ENCODE results near the gene WDR45B. TPM values are rescaled to one million over a fixed set of nuclear protein-coding genes. Genes with fewer than 3 reads are reported as not detected.
A peak's percentile ranks its signal among the peaks of the same experiment; 100 is the strongest.
"Not testable (repeated sequence)": the region's sequence is repeated elsewhere in the genome, so short reads cannot be mapped to it uniquely, and the experiment has no call there.

WDR45B gene
- total RNA-seq, 4 donors from 2014 or later: 57.3 to 81.4 (median 74.4) TPM

DNA sequence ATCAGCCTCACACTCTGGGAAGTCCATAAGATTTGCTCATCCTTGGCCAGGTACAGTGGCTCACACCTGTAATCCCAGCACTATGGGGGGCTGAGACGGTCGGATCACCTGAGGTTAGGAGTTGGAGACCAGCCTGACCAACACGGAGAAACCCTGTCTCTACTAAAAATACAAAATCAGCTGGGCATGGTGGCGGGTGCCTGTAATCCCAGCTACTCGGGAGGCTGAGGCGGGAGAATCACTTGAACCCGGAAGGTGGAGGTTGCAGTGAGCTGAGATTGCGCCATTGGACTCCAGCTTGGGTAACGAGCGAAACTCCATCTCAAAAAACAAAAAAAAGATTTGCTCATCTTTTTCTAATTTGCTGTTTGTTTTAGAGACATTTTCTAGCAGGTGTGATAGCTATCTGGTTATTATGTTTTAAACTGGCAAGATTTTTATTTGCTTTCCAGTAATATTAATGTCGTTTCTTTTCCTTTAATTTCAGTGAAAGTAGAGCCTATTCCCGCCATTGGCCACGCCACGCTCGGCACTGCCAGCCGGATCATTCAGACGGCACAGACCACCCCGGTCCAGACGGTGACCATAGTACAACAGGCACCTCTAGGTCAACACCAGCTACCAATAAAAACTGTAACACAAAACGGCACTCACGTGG lies 61.5 kb downstream of the WDR45B start:
- H3K9me3 ChIP-seq: no peaks in the 10 kb centered on the region
- no peak for TF ChIP-seq POLR2AphosphoS5 (IDR thresholded peaks at IDR 0.05)
- no peak for TF ChIP-seq POLR2A (IDR thresholded peaks at IDR 0.05; ENCODE audit: low read depth)
- H3K27me3 ChIP-seq: no peaks in the 10 kb centered on the region
- no peak overlapping the region for H3K4me3 ChIP-seq
- intact Hi-C loops (cut with DNase I): no loop called here
- peaks cover 16 to 63% (median 59%) of the 10 kb centered on the region in 4 donors for H3K36me3 ChIP-seq
- WGBS: 89% methylated on average over 21 of the region's 21 CpGs
- DNase-seq (ENCODE audit: extremely low spot score): no peak
- H3K27ac ChIP-seq (replicated peaks in 1 of 4): no peak overlapping the region
- H3K4me1 ChIP-seq: peaks cover 13 to 27% (median 18%) of the 10 kb centered on the region in 4 donors

- H3K27me3 ChIP-seq; intact Hi-C loops (cut with DNase I); H3K9me3 ChIP-seq; H3K4me3 ChIP-seq; DNase-seq (ENCODE audit: extremely low spot score): not testable (repeated sequence)
- Histone ChIP-seq H3K36me3 (peaks cover 16 to 63% (median 59%) of the 10 kb centered on the region in 4 donors), H3K27ac (replicated peaks in 1 of 4) (peak overlapping the region in 3 of 4 donors; percentile 35 to 55 (median 41)), H3K4me1 (peaks cover 7 to 22% (median 12%) of the 10 kb centered on the region in 4 donors)
- 91% methylated on average over 21 of the region's 23 CpGs for WGBS
These were observed 62.2 kb downstream of the WDR45B start for GRCh38 chr17:82585935-82586575.

- intact Hi-C loops (cut with DNase I): no loop called here
- H3K27ac ChIP-seq (replicated peaks in 1 of 4): no peak overlapping the region
These were observed 64.5 kb downstream of the WDR45B start for GRCh38 chr17:82583720-82584234.

GRCh38 chr17:82582709-82583108 lies 65.5 kb downstream of the WDR45B start:
- peak overlapping the region in 2 of 4 donors; percentile 17 to 28 for H3K27ac ChIP-seq (replicated peaks in 1 of 4)
- intact Hi-C loops (cut with DNase I): no loop called here
- WGBS: 85% methylated on average over 11 of the region's 11 CpGs
- no peak for TF ChIP-seq EP300 (IDR thresholded peaks at IDR 0.05)
- no peak for TF ChIP-seq CTCF (IDR thresholded peaks at IDR 0.05)
- TF ChIP-seq POLR2AphosphoS5 (IDR thresholded peaks at IDR 0.05): no peak
- TF ChIP-seq POLR2A (IDR thresholded peaks at IDR 0.05; ENCODE audit: low read depth): no peak
- H3K4me1 ChIP-seq: peaks cover 0 to 14% (median 11%) of the 10 kb centered on the region in 4 donors
- no peaks in the 10 kb centered on the region for H3K9me3 ChIP-seq
- H3K4me3 ChIP-seq: no peak overlapping the region
- no peaks in the 10 kb centered on the region for H3K27me3 ChIP-seq
- H3K36me3 ChIP-seq: peaks cover 16 to 67% (median 54%) of the 10 kb centered on the region in 4 donors
- no peak for DNase-seq (ENCODE audit: extremely low spot score)

More at GRCh38 chr17:82583720-82584234, 64.5 kb downstream of the WDR45B start:
- no peak for TF ChIP-seq CTCF (IDR thresholded peaks at IDR 0.05)
- TF ChIP-seq EP300 (IDR thresholded peaks at IDR 0.05): no peak
- TF ChIP-seq POLR2AphosphoS5 (IDR thresholded peaks at IDR 0.05): no peak
- TF ChIP-seq POLR2A (IDR thresholded peaks at IDR 0.05; ENCODE audit: low read depth): no peak
- DNase-seq (ENCODE audit: extremely low spot score): no peak
- 93% methylated on average over 25 of the region's 28 CpGs for WGBS
- Histone ChIP-seq H3K4me1 (peaks cover 0 to 14% (median 7%) of the 10 kb centered on the region in 4 donors), H3K4me3 (no peak overlapping the region), H3K27me3 (no peaks in the 10 kb centered on the region), H3K9me3 (no peaks in the 10 kb centered on the region), H3K36me3 (peaks cover 16 to 63% (median 61%) of the 10 kb centered on the region in 4 donors)

- Histone ChIP-seq H3K4me1 (peaks cover 0 to 14% (median 11%) of the 10 kb centered on the region in 4 donors), H3K27me3 (no peaks in the 10 kb centered on the region), H3K4me3 (no peak overlapping the region), H3K9me3 (no peaks in the 10 kb centered on the region), H3K27ac (replicated peaks in 1 of 4) (peak overlapping the region in 1 of 4 donors; percentile 17), H3K36me3 (peaks cover 13 to 67% (median 53%) of the 10 kb centered on the region in 4 donors)
- no peak for TF ChIP-seq EP300 (IDR thresholded peaks at IDR 0.05)
- TF ChIP-seq POLR2A (IDR thresholded peaks at IDR 0.05; ENCODE audit: low read depth): no peak
- TF ChIP-seq CTCF (IDR thresholded peaks at IDR 0.05): no peak
- WGBS: 74% methylated on average over 8 of the region's 8 CpGs
- DNase-seq (ENCODE audit: extremely low spot score): no peak
- intact Hi-C loops (cut with DNase I): no loop called here
These were observed 66.0 kb downstream of the WDR45B start for GRCh38 chr17:82582213-82582612.

GRCh38 chr17:82579969-82580368 lies 68.3 kb downstream of the WDR45B start:
- Histone ChIP-seq H3K4me1 (peaks cover 0 to 14% (median 10%) of the 10 kb centered on the region in 4 donors), H3K36me3 (peaks cover 9 to 65% (median 55%) of the 10 kb centered on the region in 4 donors)
- H3K27ac ChIP-seq (replicated peaks in 1 of 4); DNase-seq (ENCODE audit: extremely low spot score); intact Hi-C loops (cut with DNase I); H3K27me3 ChIP-seq; H3K9me3 ChIP-seq; H3K4me3 ChIP-seq: not testable (repeated sequence)
- 79% methylated on average over 4 of the region's 4 CpGs for WGBS

Measured in esophagus muscularis mucosa (tissue), 4 donors.